K562 (cell line): ENCODE results near the gene HEATR3. TPM values are rescaled to one million over a fixed set of nuclear protein-coding genes. Genes with fewer than 3 reads are reported as not detected.

Experiments
- ATAC-seq: fragments of 200-7000 bp; cut with Tn5 transposase; 3 replicates; pipeline ENCODE4 v1.9.1; 2020; ENCODE audit warnings: moderate library complexity
- BruUV-seq: library from RNA; stranded (reverse); fragments of 400-500 nt; replicated peaks from 2 replicates; lab custom pipeline; 2021; lab: Mats Ljungman, UMichigan
- CTCF ChIA-PET: fragments of 300-600 bp; formaldehyde crosslinking; extraction: SDS; loops from one replicate; lab custom pipeline; 2021; ENCODE audit warnings: low intra/inter-chr PET ratio; lab: Yijun Ruan, JAX
- POLR2A ChIA-PET: fragments of 300-600, 350-650 bp; sonication (Branson Sonifier 250); formaldehyde crosslinking; extraction: SDS; loops from one replicate; lab custom pipeline; 2021; ENCODE audit warnings: antibody characterized with exemption, inconsistent platforms; lab: Yijun Ruan, JAX
- DNase-seq, 4 experiments: peaks; one replicate each; pipeline versions ENCODE4 v3.0.0 to v3.0.0-alpha.2; 2011 to 2018; ENCODE audit warnings: low spot score in 3 of 4, mixed read lengths in 3 of 4; ENCODE audit errors: extremely low read depth in 1 of 4
- FAIRE-seq: peaks from 2 replicates; lab custom pipeline; 2011; peaks lifted over from hg19 to GRCh38; lab: Jason Lieb, UNC
- H2AFZ ChIP-seq: 2 replicates; pipeline ENCODE4 v1.6.0; 2011; ENCODE audit warnings: low read depth, low read length, control low read depth, inconsistent platforms
- H3K27ac ChIP-seq: fragments of 200-600 bp; 3 replicates; pipeline ENCODE4 v1.8.0; 2011; ENCODE audit warnings: low read depth, mild to moderate bottlenecking, control low read depth, inconsistent platforms, low read length, moderate library complexity, mixed read lengths; ENCODE audit errors: extremely low read depth
- H3K27me3 ChIP-seq, 2 experiments: fragments of 300-600 bp in 1 of 2; 2 replicates in 1 of 2; 3 replicates in 1 of 2; pipeline versions ENCODE4 v1.6.0 to v1.8.0; 2011; ENCODE audit warnings: inconsistent platforms in 2 of 2, low read length in 2 of 2, mild to moderate bottlenecking in 1 of 2, mixed read lengths in 1 of 2, moderate library complexity in 1 of 2; ENCODE audit not compliant: control insufficient read depth in 2 of 2, insufficient read depth in 2 of 2
- H3K36me3 ChIP-seq: fragments of 300-600 bp; 3 replicates; pipeline ENCODE4 v1.8.0; 2011; ENCODE audit warnings: mild to moderate bottlenecking, low read length, inconsistent platforms; ENCODE audit not compliant: control insufficient read depth, insufficient read depth
- H3K4me1 ChIP-seq, 2 experiments: fragments of 200-600 bp in 1 of 2; replicated peaks in 1 of 2; 2 replicates in 1 of 2; 3 replicates in 1 of 2; pipeline versions ENCODE4 v1.5.1 to v1.8.0; 2011; ENCODE audit warnings: inconsistent platforms in 2 of 2, low read length in 2 of 2, mild to moderate bottlenecking in 1 of 2, mixed read lengths in 1 of 2, moderate library complexity in 1 of 2; ENCODE audit not compliant: control insufficient read depth in 2 of 2, insufficient read depth in 2 of 2
- H3K4me2 ChIP-seq: 2 replicates; pipeline ENCODE4 v1.6.1; 2011; ENCODE audit warnings: low read length, control low read depth, inconsistent platforms, mixed read lengths; ENCODE audit not compliant: insufficient read depth
- H3K4me3 ChIP-seq: fragments of 200-600 bp; sonication (generic), shearing (Covaris generic); 2 replicates; pipeline ENCODE4 v1.5.1; 2016; ENCODE audit warnings: control low read depth, inconsistent platforms
- H3K79me2 ChIP-seq: fragments of 200-600 bp; 3 replicates; pipeline ENCODE4 v1.8.0; 2011; ENCODE audit warnings: low read length, inconsistent platforms; ENCODE audit not compliant: control insufficient read depth, insufficient read depth
- H3K9ac ChIP-seq, 2 experiments: 2 replicates each; pipeline versions ENCODE4 v1.6.0 to v1.6.1; 2011; ENCODE audit warnings: low read depth in 2 of 2, low read length in 2 of 2, control low read depth in 1 of 2, inconsistent platforms in 1 of 2, mild to moderate bottlenecking in 1 of 2, mixed read lengths in 1 of 2; ENCODE audit not compliant: insufficient read depth in 1 of 2
- H3K9me1 ChIP-seq: one replicate; pipeline ENCODE4 v1.6.0; 2011; ENCODE audit warnings: inconsistent platforms, mild to moderate bottlenecking, low read length, moderate library complexity; ENCODE audit not compliant: control insufficient read depth, insufficient read depth
- H3K9me3 ChIP-seq: replicated peaks from 2 replicates; pipeline ENCODE4 v1.5.1; 2011; ENCODE audit warnings: low read depth, low read length, inconsistent platforms; ENCODE audit not compliant: control insufficient read depth, insufficient read depth
- H4K20me1 ChIP-seq: replicated peaks from 2 replicates; pipeline ENCODE4 v1.6.1; 2011; ENCODE audit warnings: low read length, inconsistent platforms, mixed read lengths; ENCODE audit not compliant: control insufficient read depth, insufficient read depth
- ATF7 ChIP-seq: fragments of 450-650 bp; IDR thresholded peaks from 2 replicates; pipeline ENCODE4 v1.7.1; 2014; ENCODE audit warnings: mild to moderate bottlenecking, moderate library complexity
- BCL6 ChIP-seq: fragments of 250-450 bp; sonication (Bioruptor Pico); IDR thresholded peaks from 2 replicates; pipeline ENCODE4 v1.4.0; 2020
- BCOR ChIP-seq: fragments of 450-650 bp; IDR thresholded peaks from 2 replicates; pipeline ENCODE4 v1.6.1; 2016
- NR4A1 ChIP-seq, 2 experiments: fragments of 250-450 bp in 1 of 2; fragments of 450-650 bp in 1 of 2; sonication (Bioruptor Pico) in 1 of 2; IDR thresholded peaks; 2 replicates each; pipeline versions ENCODE4 v1.4.0 to v1.6.1; 2016 to 2020; ENCODE audit warnings: mild to moderate bottlenecking in 2 of 2, missing compliant biosample characterization in 1 of 2, missing genetic modification characterization in 1 of 2, moderate library complexity in 1 of 2
- POLR2G ChIP-seq: fragments of 200-400 bp; formaldehyde crosslinking; IDR thresholded peaks from 2 replicates; pipeline ENCODE4 v1.6.1; 2017; ENCODE audit warnings: low read depth, mild to moderate bottlenecking, antibody characterized with exemption, low read length, moderate library complexity
- RBBP5 ChIP-seq: fragments of 200-600 bp; sonication (generic); IDR thresholded peaks from 2 replicates; pipeline ENCODE4 v1.6.1; 2012; ENCODE audit warnings: borderline replicate concordance, mild to moderate bottlenecking, low read length, control low read depth, inconsistent platforms; ENCODE audit not compliant: insufficient read depth, poor library complexity, severe bottlenecking
- RBM25 ChIP-seq: fragments of 200-400 bp; formaldehyde crosslinking; IDR thresholded peaks from 2 replicates; pipeline ENCODE4 v1.6.1; 2018; ENCODE audit warnings: low read length, low read depth, moderate library complexity; ENCODE audit not compliant: severe bottlenecking
- ZNF507 ChIP-seq: conservative IDR thresholded peaks from 2 replicates; pipeline ENCODE4 v1.6.1; 2017; ENCODE audit warnings: missing genetic modification characterization, missing compliant biosample characterization
- ZNF57 ChIP-seq: fragments of 450-650 bp; formaldehyde crosslinking; IDR thresholded peaks from 2 replicates; pipeline ENCODE4 v1.4.0; 2020; ENCODE audit warnings: mild to moderate bottlenecking, moderate library complexity
- ZSCAN32 ChIP-seq: fragments of 450-650 bp; formaldehyde crosslinking; IDR thresholded peaks from 2 replicates; pipeline ENCODE4 v1.4.0; 2020; ENCODE audit warnings: mild to moderate bottlenecking, moderate library complexity
- WGBS: fragments of 100-300 bp; shearing (Covaris generic); methylation state at CpG from one replicate; pipeline ENCODE4 v1.1.6; 2016; ENCODE audit warnings: low coverage, mixed read lengths; ENCODE audit not compliant: insufficient coverage; ENCODE audit errors: missing lambda C conversion rate; 5-methylcytosine and 5-hydroxymethylcytosine counted together
- in situ Hi-C: fragments of 300-500 bp; cut with MboI; formaldehyde crosslinking; loops from 4 replicates; pipeline ENCODE4 v1.15.0; 2018; ENCODE audit warnings: inconsistent platforms, mixed read lengths
- intact Hi-C: fragments of 100-400 bp; cut with micrococcal nuclease; formaldehyde crosslinking; loops from 2 replicates; pipeline ENCODE4 v1.14.2; 2022
- polyA plus RNA-seq, 8 experiments: library from polyadenylated mRNA; depleted of rRNA in 4 of 8; stranded (reverse) in 5 of 8; unstranded in 3 of 8; fragments of >200 nt; fragmentation: Nextera tagmentation in 2 of 8; fragmentation: Illumina TruSeq in 1 of 8; extraction: Ambion mirVana in 2 of 8; extraction: Trizol in 1 of 8; gene quantifications; 2 replicates each; pipeline versions ENCODE4 v1.2.1 to v1.2.3, GENCODE V29; 2011 to 2014; ENCODE audit warnings: inconsistent platforms in 1 of 8, missing spikeins in 1 of 8
- total RNA-seq, 7 experiments: library from RNA; depleted of rRNA in 6 of 7; stranded (reverse); fragments of >200 nt in 6 of 7; fragmentation: Illumina TruSeq in 2 of 7; extraction: Trizol in 2 of 7; gene quantifications; 2 replicates each; pipeline versions ENCODE4 v1.2.1 to v1.2.3, GENCODE V29; 2011 to 2021; ENCODE audit warnings: low replicate concordance in 1 of 7
- TF ChIP-seq, protein P1 (sequence below), 2 experiments: fragments of 250-450 bp in 1 of 2; fragments of 450-650 bp in 1 of 2; sonication (Bioruptor Pico) in 1 of 2; IDR thresholded peaks; 2 replicates each; pipeline versions ENCODE4 v1.6.1 to v1.8.0; 2016 to 2021; ENCODE audit warnings: mild to moderate bottlenecking in 2 of 2, moderate library complexity in 2 of 2, missing compliant biosample characterization in 1 of 2, missing genetic modification characterization in 1 of 2
- TF ChIP-seq, protein P2 (sequence below): sonication (generic); formaldehyde crosslinking; IDR thresholded peaks from 2 replicates; pipeline ENCODE4 v1.8.0; 2022; ENCODE audit warnings: missing genetic modification reagents, mild to moderate bottlenecking, moderate library complexity, borderline replicate concordance
- TF ChIP-seq, protein P3 (sequence below): fragments of 450-650 bp; IDR thresholded peaks from 2 replicates; pipeline ENCODE4 v1.6.1; 2016; ENCODE audit warnings: borderline replicate concordance

Gene HEATR3
- total and polyA plus RNA-seq, 9 of the 15 experiments (the other 6 are each of a cell fraction or from before 2014, with no cell fraction given), result 1.7 to 30.2 (median 18.8) TPM

DNA sequence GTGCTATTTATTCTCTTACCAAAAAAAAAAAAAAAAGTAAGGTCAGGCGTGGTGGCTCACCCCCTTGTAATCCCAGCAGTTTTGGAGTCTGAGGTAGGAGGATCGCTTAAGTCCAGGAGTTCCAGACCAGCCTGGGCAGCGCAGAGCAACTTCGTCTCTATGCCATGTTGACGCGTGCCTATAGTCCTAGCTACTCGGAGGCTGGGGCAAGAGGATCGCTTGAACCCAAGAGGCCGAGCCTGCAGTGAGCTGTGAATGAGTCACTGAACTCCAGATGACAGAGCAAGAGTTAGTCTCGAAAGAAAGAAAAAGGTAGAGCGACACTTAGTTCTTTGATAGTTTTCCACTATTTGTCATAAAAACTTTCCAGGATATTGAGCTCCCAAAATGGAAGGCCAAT lies 86.0 kb downstream of the HEATR3 start:
- in situ Hi-C loops, result no loop called here
- FAIRE-seq (peak; percentile 26), ATAC-seq (no peak)

DNA sequence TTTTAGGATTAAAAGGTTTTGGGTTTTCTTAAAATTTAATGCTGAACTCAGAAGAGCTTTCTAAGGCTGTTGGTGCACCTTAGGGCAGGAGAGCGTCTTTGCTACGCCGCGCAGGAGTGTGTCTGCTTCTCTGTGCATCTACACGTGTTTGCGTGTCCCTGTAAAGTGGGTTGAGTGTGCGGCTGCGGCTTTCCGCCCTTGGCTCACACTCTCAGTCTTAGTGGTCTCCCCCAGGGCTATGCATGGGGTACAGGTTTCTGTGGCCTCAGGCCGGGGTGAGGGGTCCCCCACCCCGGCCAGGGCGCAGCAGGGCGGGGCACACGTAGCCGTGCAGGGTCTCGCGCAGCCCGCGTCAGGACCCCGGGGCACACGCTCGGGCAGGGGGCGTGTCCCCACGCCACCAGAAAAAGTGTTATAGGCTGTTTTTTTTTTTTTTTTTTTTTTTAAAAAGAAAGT lies 86.6 kb downstream of the HEATR3 start:
- no peak for FAIRE-seq
- ChIA-PET POLR2A (interaction anchor here (0.6 to 1.0 kb wide), 4 partner anchors 9 to 461 kb away, joined by 3 to 4 read pairs (median 3); no protein-coding TSS in a partner anchor), CTCF (no interaction called here)
- peak in 1 of 4 experiments; percentile 65 for DNase-seq
- WGBS, result 0% methylated on average over 23 of the region's 24 CpGs
- Histone ChIP-seq H3K9me1 (no peaks in the 10 kb centered on the region), H3K79me2 (peaks cover 38% of the 10 kb centered on the region), H3K9ac (peak overlapping the region; percentile 88 to 95), H4K20me1 (peaks cover 18% of the 10 kb centered on the region), H3K4me1 (peaks cover 17 to 24% of the 10 kb centered on the region in 2 experiments; a peak in 4 of 5 replicates), H3K36me3 (no peaks in the 10 kb centered on the region), H3K4me2 (peak overlapping the region; percentile 90), H3K4me3 (peak overlapping the region; percentile 76), H3K27me3 (no peaks in the 10 kb centered on the region), H3K27ac (peak overlapping the region; percentile 98), H3K9me3 (no peaks in the 10 kb centered on the region), H2AFZ (peak overlapping the region; percentile 94)
- ATAC-seq, result peak; percentile 65
- BruUV-seq, result TSS peak; percentile 90
- in situ Hi-C loops, result no loop called here
- intact Hi-C loops, result no loop called here
- peak; percentile 24 for TF ChIP-seq RBBP5
- TF ChIP-seq ZNF507 (tag), result no peak
- TF ChIP-seq, protein P1, sequence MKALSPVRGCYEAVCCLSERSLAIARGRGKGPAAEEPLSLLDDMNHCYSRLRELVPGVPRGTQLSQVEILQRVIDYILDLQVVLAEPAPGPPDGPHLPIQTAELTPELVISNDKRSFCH (CRISPR knock-in tag; IDR thresholded peaks at IDR 0.05), result no peak
- TF ChIP-seq, protein P1 (tag; IDR thresholded peaks at IDR 0.05), result peak; percentile 48; the same call in 1 of the 2 replicates
- TF ChIP-seq ZNF57, result no peak
- TF ChIP-seq, protein P2, sequence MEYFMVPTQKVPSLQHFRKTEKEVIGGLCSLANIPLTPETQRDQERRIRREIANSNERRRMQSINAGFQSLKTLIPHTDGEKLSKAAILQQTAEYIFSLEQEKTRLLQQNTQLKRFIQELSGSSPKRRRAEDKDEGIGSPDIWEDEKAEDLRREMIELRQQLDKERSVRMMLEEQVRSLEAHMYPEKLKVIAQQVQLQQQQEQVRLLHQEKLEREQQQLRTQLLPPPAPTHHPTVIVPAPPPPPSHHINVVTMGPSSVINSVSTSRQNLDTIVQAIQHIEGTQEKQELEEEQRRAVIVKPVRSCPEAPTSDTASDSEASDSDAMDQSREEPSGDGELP (CRISPR knock-in tag), result no peak
- no peak for TF ChIP-seq POLR2G
- no peak for TF ChIP-seq ATF7
- TF ChIP-seq, protein P3, sequence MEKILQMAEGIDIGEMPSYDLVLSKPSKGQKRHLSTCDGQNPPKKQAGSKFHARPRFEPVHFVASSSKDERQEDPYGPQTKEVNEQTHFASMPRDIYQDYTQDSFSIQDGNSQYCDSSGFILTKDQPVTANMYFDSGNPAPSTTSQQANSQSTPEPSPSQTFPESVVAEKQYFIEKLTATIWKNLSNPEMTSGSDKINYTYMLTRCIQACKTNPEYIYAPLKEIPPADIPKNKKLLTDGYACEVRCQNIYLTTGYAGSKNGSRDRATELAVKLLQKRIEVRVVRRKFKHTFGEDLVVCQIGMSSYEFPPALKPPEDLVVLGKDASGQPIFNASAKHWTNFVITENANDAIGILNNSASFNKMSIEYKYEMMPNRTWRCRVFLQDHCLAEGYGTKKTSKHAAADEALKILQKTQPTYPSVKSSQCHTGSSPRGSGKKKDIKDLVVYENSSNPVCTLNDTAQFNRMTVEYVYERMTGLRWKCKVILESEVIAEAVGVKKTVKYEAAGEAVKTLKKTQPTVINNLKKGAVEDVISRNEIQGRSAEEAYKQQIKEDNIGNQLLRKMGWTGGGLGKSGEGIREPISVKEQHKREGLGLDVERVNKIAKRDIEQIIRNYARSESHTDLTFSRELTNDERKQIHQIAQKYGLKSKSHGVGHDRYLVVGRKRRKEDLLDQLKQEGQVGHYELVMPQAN, result peak; percentile 48; the same call in 1 of the 2 replicates

More for the DNA sequence above, 86.0 kb downstream of the HEATR3 start:
- peak overlapping the region; percentile 98 for H3K27ac ChIP-seq
- H3K4me1 ChIP-seq, result peaks cover 22 to 24% of the 10 kb centered on the region in 2 experiments; a peak in 4 of 5 replicates
- H3K79me2 ChIP-seq, result peaks cover 32% of the 10 kb centered on the region
- H3K27me3 ChIP-seq, result no peaks in the 10 kb centered on the region
- no peaks in the 10 kb centered on the region for H3K9me1 ChIP-seq
- intact Hi-C loops, result no loop called here
- H3K4me3 ChIP-seq, result no peak overlapping the region
- peak overlapping the region in 1 of 2 experiments; percentile 88; a peak in 2 of 4 replicates for H3K9ac ChIP-seq
- DNase-seq, result peak in 1 of 4 experiments; percentile 19
- H3K4me2 ChIP-seq, result peak overlapping the region; percentile 90
- ChIA-PET CTCF (no interaction called here), POLR2A (interaction anchor here (0.7 to 1.0 kb wide), 3 partner anchors 10 to 33 kb away, joined by 3 read pairs; no protein-coding TSS in a partner anchor)
- TF ChIP-seq ZSCAN32 (CRISPR knock-in tag) (no peak), BCOR (0 out of 2 replicates have a peak, but pooled peaks have one; percentile 19), NR4A1 (CRISPR knock-in tag; IDR thresholded peaks at IDR 0.05) (no peak), NR4A1 (tag; IDR thresholded peaks at IDR 0.05) (no peak), BCL6 (CRISPR knock-in tag) (no peak), RBM25 (peak; percentile 17)
- H4K20me1 ChIP-seq, result peaks cover 18% of the 10 kb centered on the region
- peak overlapping the region; percentile 94 for H2AFZ ChIP-seq
- no TSS peak for BruUV-seq
- WGBS, result 81% methylated on average over 9 of the region's 11 CpGs
- no peaks in the 10 kb centered on the region for H3K36me3 ChIP-seq
- H3K9me3 ChIP-seq, result no peaks in the 10 kb centered on the region
